HCT116 (cell line): ENCODE results near the gene ZFHX3. TPM values are rescaled to one million over a fixed set of nuclear protein-coding genes. Genes with fewer than 3 reads are reported as not detected.
"Not testable (repeated sequence)": the region's sequence is repeated elsewhere in the genome, so short reads cannot be mapped to it uniquely, and the experiment has no call there.

Experiments
- ATAC-seq: fragments of 200-7000 bp; cut with Tn5 transposase; 2 replicates; pipeline ENCODE4 v1.9.1; 2020; ENCODE audit warnings: mild to moderate bottlenecking, moderate library complexity
- BruUV-seq: library from RNA; stranded (reverse); fragments of 400-500 nt; replicated peaks from 2 replicates; lab custom pipeline; 2021; lab: Mats Ljungman, UMichigan
- CTCF ChIA-PET: fragments of 300-600 bp; sonication (Branson Sonifier 250); formaldehyde crosslinking; loops from one replicate; lab custom pipeline; 2021; ENCODE audit warnings: antibody characterized with exemption; lab: Charles Lee
- POLR2A ChIA-PET: fragments of 300-600, 350-600 bp; sonication (Branson Sonifier 250); formaldehyde crosslinking; loops from one replicate; lab custom pipeline; 2021; ENCODE audit warnings: antibody characterized with exemption; lab: Charles Lee
- RAD21 ChIA-PET, 2 experiments: fragments of 300-600 bp; sonication (Branson Sonifier 250); formaldehyde crosslinking; loops; one replicate each; lab custom pipeline; 2023; ENCODE audit warnings: low total read pairs in 2 of 2; ENCODE audit not compliant: uncharacterized antibody in 2 of 2, unreplicated experiment in 2 of 2, low non-redundant PET in 1 of 2; lab: Charles Lee
- DNase-seq: peaks from one replicate; pipeline ENCODE4 v3.0.0-alpha.2; 2010; ENCODE audit warnings: low read depth, low spot score
- H2AFZ ChIP-seq: fragments of 200-600 bp; shearing (Covaris generic), sonication (generic); 2 replicates; pipeline ENCODE4 v1.6.1; 2017; ENCODE audit warnings: low read depth, mixed run types, mixed read lengths, antibody characterized with exemption, low read length; ENCODE audit not compliant: poor library complexity, severe bottlenecking
- H3K27ac ChIP-seq: 2 replicates; pipeline ENCODE4 v1.5.1; 2012; ENCODE audit warnings: low read depth, low read length
- H3K27me3 ChIP-seq: fragments of 200-600 bp; sonication (generic); 2 replicates; pipeline ENCODE4 v1.6.1; 2016; ENCODE audit warnings: mixed run types, low read length, mixed read lengths; ENCODE audit not compliant: insufficient read depth
- H3K36me3 ChIP-seq, 2 experiments: fragments of 200-500 bp in 1 of 2; fragments of 200-600 bp in 1 of 2; sonication (Bioruptor generic) in 1 of 2; sonication (generic) in 1 of 2; 2 replicates each; pipeline versions ENCODE4 v1.5.1 to v1.6.1; 2014 to 2016; ENCODE audit warnings: low read length in 2 of 2, inconsistent platforms in 1 of 2, mixed read lengths in 1 of 2, mixed run types in 1 of 2; ENCODE audit not compliant: insufficient read depth in 2 of 2, control insufficient read depth in 1 of 2
- H3K4me1 ChIP-seq, 2 experiments: fragments of 200-600 bp in 1 of 2; sonication (generic) in 1 of 2; 2 replicates each; pipeline versions ENCODE4 v1.5.1 to v1.6.1; 2012 to 2017; ENCODE audit warnings: low read length in 2 of 2, inconsistent platforms in 1 of 2, mild to moderate bottlenecking in 1 of 2, mixed read lengths in 1 of 2, mixed run types in 1 of 2, moderate library complexity in 1 of 2; ENCODE audit not compliant: insufficient read depth in 2 of 2, control insufficient read depth in 1 of 2
- H3K4me2 ChIP-seq: fragments of 200-600 bp; sonication (generic); 2 replicates; pipeline ENCODE4 v1.6.1; 2017; ENCODE audit warnings: mixed run types, low read length, mixed read lengths
- H3K4me3 ChIP-seq, 2 experiments: fragments of 200-600 bp in 1 of 2; sonication (generic) in 1 of 2; replicated peaks in 1 of 2; 2 replicates each; pipeline ENCODE4 v1.5.1; 2011 to 2016; ENCODE audit warnings: low read length in 2 of 2, control low read depth in 1 of 2, low read depth in 1 of 2, mild to moderate bottlenecking in 1 of 2, mixed read lengths in 1 of 2, mixed run types in 1 of 2
- H3K79me2 ChIP-seq: fragments of 200-600 bp; sonication (generic); 2 replicates; pipeline ENCODE4 v1.6.1; 2017; ENCODE audit warnings: mild to moderate bottlenecking, mixed run types, low read length, moderate library complexity, mixed read lengths; ENCODE audit not compliant: insufficient read depth
- H3K9ac ChIP-seq: fragments of 200-600 bp; sonication (generic); 2 replicates; pipeline ENCODE4 v1.6.1; 2016; ENCODE audit warnings: low read length, mixed read lengths
- H3K9me2 ChIP-seq: fragments of 200-600 bp; sonication (generic), shearing (Covaris generic); 2 replicates; pipeline ENCODE4 v1.6.1; 2017; ENCODE audit warnings: mixed run types, mild to moderate bottlenecking, moderate library complexity; ENCODE audit not compliant: insufficient read depth
- H3K9me3 ChIP-seq, 2 experiments: fragments of 200-500 bp in 1 of 2; fragments of 200-600 bp in 1 of 2; sonication (Bioruptor generic) in 1 of 2; sonication (generic) in 1 of 2; 2 replicates each; pipeline ENCODE4 v1.6.1; 2014 to 2017; ENCODE audit warnings: low read length in 2 of 2, mixed read lengths in 2 of 2, inconsistent platforms in 1 of 2, low read depth in 1 of 2, mild to moderate bottlenecking in 1 of 2, mixed run types in 1 of 2, moderate library complexity in 1 of 2; ENCODE audit not compliant: control insufficient read depth in 1 of 2, insufficient read depth in 1 of 2
- H4K20me1 ChIP-seq: fragments of 200-600 bp; sonication (generic), shearing (Covaris generic); 2 replicates; pipeline ENCODE4 v1.6.1; 2017; ENCODE audit warnings: mixed run types, mild to moderate bottlenecking, moderate library complexity; ENCODE audit not compliant: insufficient read depth
- CBX3 ChIP-seq: IDR thresholded peaks from 2 replicates; pipeline ENCODE4 v1.6.1; 2012; ENCODE audit warnings: low read depth
- CEBPB ChIP-seq: IDR thresholded peaks from 2 replicates; pipeline ENCODE4 v1.6.1; 2012; ENCODE audit warnings: low read depth
- ELF1 ChIP-seq: IDR thresholded peaks from 2 replicates; pipeline ENCODE4 v1.6.1; 2012; ENCODE audit warnings: low read depth, borderline replicate concordance
- EZH2 ChIP-seq: fragments of 200-600 bp; sonication (generic); IDR thresholded peaks from 2 replicates; pipeline ENCODE4 v1.6.1; 2017; ENCODE audit warnings: antibody characterized with exemption, mixed run types
- FOSL1 ChIP-seq: IDR thresholded peaks from 2 replicates; pipeline ENCODE4 v1.6.1; 2012; ENCODE audit warnings: low read depth
- JUND ChIP-seq: IDR thresholded peaks from 2 replicates; pipeline ENCODE4 v1.6.1; 2012
- POLR2A ChIP-seq: IDR thresholded peaks from 2 replicates; pipeline ENCODE4 v1.7.0; 2011; ENCODE audit warnings: borderline replicate concordance; ENCODE audit not compliant: insufficient read depth, insufficient read length; ENCODE audit errors: extremely low read depth
- POLR2AphosphoS5 ChIP-seq: IDR thresholded peaks from 2 replicates; pipeline ENCODE4 v1.6.1; 2011; ENCODE audit warnings: mild to moderate bottlenecking, low read depth, low read length, moderate library complexity
- RAD21 ChIP-seq: IDR thresholded peaks from 2 replicates; pipeline ENCODE4 v1.6.1; 2012; ENCODE audit warnings: low read depth, mild to moderate bottlenecking
- SIN3A ChIP-seq: IDR thresholded peaks from 2 replicates; pipeline ENCODE4 v1.6.1; 2012; ENCODE audit warnings: low read depth
- SP1 ChIP-seq: IDR thresholded peaks from 2 replicates; pipeline ENCODE4 v1.6.1; 2012; ENCODE audit warnings: low read depth
- SRF ChIP-seq: IDR thresholded peaks from 2 replicates; pipeline ENCODE4 v1.6.1; 2012; ENCODE audit warnings: low read depth
- YY1 ChIP-seq: IDR thresholded peaks from 2 replicates; pipeline ENCODE4 v1.6.1; 2011; ENCODE audit warnings: low read length, low read depth, moderate library complexity, mild to moderate bottlenecking; ENCODE audit not compliant: insufficient replicate concordance; ENCODE audit errors: extremely low read depth
- ZNF274 ChIP-seq: fragments of 200-500 bp; sonication (Bioruptor generic); IDR thresholded peaks from 2 replicates; pipeline ENCODE4 v1.6.1; 2014; ENCODE audit warnings: mild to moderate bottlenecking, low read depth, low read length, inconsistent platforms
- intact Hi-C: fragments of 100-400 bp; cut with micrococcal nuclease; formaldehyde crosslinking; loops from 2 replicates; pipeline ENCODE4 v1.10.0; 2022
- total RNA-seq: library from RNA; stranded (reverse); gene quantifications from one replicate; pipeline ENCODE4 v1.2.1, GENCODE V29; 2021; ENCODE audit not compliant: unreplicated experiment

ZFHX3 gene
- total RNA-seq, 1 experiment from 2014 or later = 6.3 TPM

- BruUV-seq = no TSS peak
- CTCF ChIA-PET = no interaction called here
- H2AFZ ChIP-seq = no peak overlapping the region
- POLR2A ChIA-PET = no interaction called here
- H3K9me2 ChIP-seq = no peaks in the 10 kb centered on the region
- H3K4me3 ChIP-seq = peak overlapping the region; percentile 31 to 47; a peak in 3 of 4 replicates
- peak overlapping the region; percentile 51 for H3K9ac ChIP-seq
- H3K9me3 ChIP-seq = no peaks in the 10 kb centered on the region
- peaks cover 14% of the 10 kb centered on the region for H3K79me2 ChIP-seq
- DNase-seq (no peak), ATAC-seq (no peak)
- TF ChIP-seq YY1 (no peak), SIN3A (no peak), ELF1 (no peak), SRF (no peak), ZNF274 (no peak), RAD21 (no peak), POLR2A (no peak)
- intact Hi-C loops = no loop called here
- RAD21 ChIA-PET = no interaction called here
- peak overlapping the region; percentile 81 for H3K4me2 ChIP-seq
- no peaks in the 10 kb centered on the region for H3K27me3 ChIP-seq
- H3K36me3 ChIP-seq = no peaks in the 10 kb centered on the region
- peaks cover 18 to 25% of the 10 kb centered on the region in 2 experiments for H3K4me1 ChIP-seq
- H4K20me1 ChIP-seq = 0 out of 2 replicates have a peak, but pooled peaks cover 2% of the 10 kb centered on the region
- peak overlapping the region; percentile 75; the same call in 1 of the 2 replicates for H3K27ac ChIP-seq
Observed at GRCh38 chr16:72990571-72990970, 57.4 kb downstream of the ZFHX3 start.

GRCh38 chr16:72989579-72990551 lies 58.1 kb downstream of the ZFHX3 start:
- ChIA-PET CTCF (no interaction called here), POLR2A (no interaction called here), RAD21 (no interaction called here)
- H4K20me1 ChIP-seq = no peaks in the 10 kb centered on the region
- peaks cover 7% of the 10 kb centered on the region; the same call in 1 of the 2 replicates for H3K79me2 ChIP-seq
- H3K4me2 ChIP-seq = peak overlapping the region; percentile 81
- peak overlapping the region; percentile 75 for H3K27ac ChIP-seq
- peak overlapping the region; percentile 51 for H3K9ac ChIP-seq
- intact Hi-C loops = no loop called here
- DNase-seq = peak; percentile 40
- no peaks in the 10 kb centered on the region for H3K36me3 ChIP-seq
- peak overlapping the region; percentile 31 to 47 for H3K4me3 ChIP-seq
- H3K9me3 ChIP-seq = no peaks in the 10 kb centered on the region
- peaks cover 18 to 21% of the 10 kb centered on the region in 2 experiments for H3K4me1 ChIP-seq
- BruUV-seq = no TSS peak
- H3K9me2 ChIP-seq = no peaks in the 10 kb centered on the region
- no peaks in the 10 kb centered on the region for H3K27me3 ChIP-seq
- ATAC-seq = peak; percentile 91
- no peak overlapping the region for H2AFZ ChIP-seq
- no peak for TF ChIP-seq POLR2AphosphoS5
- peak; percentile 66 for TF ChIP-seq SP1
- TF ChIP-seq EZH2 = no peak
- 0 out of 2 replicates have a peak, but pooled peaks have one; percentile 51 for TF ChIP-seq SIN3A
- no peak for TF ChIP-seq CBX3
- TF ChIP-seq JUND = peak; percentile 57
- no peak for TF ChIP-seq CEBPB
- peak; percentile 63 for TF ChIP-seq FOSL1

GRCh38 chr16:72989203-72989578 lies 58.7 kb downstream of the ZFHX3 start:
- H3K4me2 ChIP-seq = peak overlapping the region; percentile 81

More at GRCh38 chr16:72989203-72989578, 58.7 kb downstream of the ZFHX3 start:
- BruUV-seq, DNase-seq, H3K9me3 ChIP-seq, H3K9me2 ChIP-seq, RAD21 ChIA-PET, CTCF ChIA-PET, H3K79me2 ChIP-seq, H4K20me1 ChIP-seq, POLR2A ChIA-PET, H3K36me3 ChIP-seq, H2AFZ ChIP-seq, H3K27me3 ChIP-seq, intact Hi-C loops: not testable (repeated sequence)
- Histone ChIP-seq H3K9ac (peak overlapping the region; percentile 51; the same call in 1 of the 2 replicates), H3K4me3 (peak overlapping the region in 1 of 2 experiments; percentile 47; a peak in 1 of 4 replicates), H3K4me1 (peaks cover 18 to 21% of the 10 kb centered on the region in 2 experiments), H3K27ac (peak overlapping the region; percentile 75)
- peak; percentile 22; the same call in 1 of the 2 replicates for ATAC-seq
